ENCODE data around the gene FKBP1A. TPM values are rescaled to one million over a fixed set of nuclear protein-coding genes. Genes with fewer than 3 reads are reported as not detected.

Gene FKBP1A
- total and polyA plus RNA-seq, 9 of the 15 experiments (the other 6 are each of a cell fraction or from before 2014, with no cell fraction given), result 48.8 to 502 (median 89.6) TPM

GRCh38 chr20:1325173-1326030 lies 67.5 kb downstream of the FKBP1A start (continued):
- TF ChIP-seq, protein P1, sequence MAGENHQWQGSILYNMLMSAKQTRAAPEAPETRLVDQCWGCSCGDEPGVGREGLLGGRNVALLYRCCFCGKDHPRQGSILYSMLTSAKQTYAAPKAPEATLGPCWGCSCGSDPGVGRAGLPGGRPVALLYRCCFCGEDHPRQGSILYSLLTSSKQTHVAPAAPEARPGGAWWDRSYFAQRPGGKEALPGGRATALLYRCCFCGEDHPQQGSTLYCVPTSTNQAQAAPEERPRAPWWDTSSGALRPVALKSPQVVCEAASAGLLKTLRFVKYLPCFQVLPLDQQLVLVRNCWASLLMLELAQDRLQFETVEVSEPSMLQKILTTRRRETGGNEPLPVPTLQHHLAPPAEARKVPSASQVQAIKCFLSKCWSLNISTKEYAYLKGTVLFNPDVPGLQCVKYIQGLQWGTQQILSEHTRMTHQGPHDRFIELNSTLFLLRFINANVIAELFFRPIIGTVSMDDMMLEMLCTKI (IDR thresholded peaks at IDR 0.05; ENCODE audit: partially characterized antibody), result no peak
- no peak for TF ChIP-seq SMARCC2 (IDR thresholded peaks at IDR 0.05; ENCODE audit: low read depth)
- TF ChIP-seq BACH1 (tag; IDR thresholded peaks at IDR 0.05), result no peak
- no peak for TF ChIP-seq ZNF23 (CRISPR knock-in tag; IDR thresholded peaks at IDR 0.05)
- TF ChIP-seq, protein P2, sequence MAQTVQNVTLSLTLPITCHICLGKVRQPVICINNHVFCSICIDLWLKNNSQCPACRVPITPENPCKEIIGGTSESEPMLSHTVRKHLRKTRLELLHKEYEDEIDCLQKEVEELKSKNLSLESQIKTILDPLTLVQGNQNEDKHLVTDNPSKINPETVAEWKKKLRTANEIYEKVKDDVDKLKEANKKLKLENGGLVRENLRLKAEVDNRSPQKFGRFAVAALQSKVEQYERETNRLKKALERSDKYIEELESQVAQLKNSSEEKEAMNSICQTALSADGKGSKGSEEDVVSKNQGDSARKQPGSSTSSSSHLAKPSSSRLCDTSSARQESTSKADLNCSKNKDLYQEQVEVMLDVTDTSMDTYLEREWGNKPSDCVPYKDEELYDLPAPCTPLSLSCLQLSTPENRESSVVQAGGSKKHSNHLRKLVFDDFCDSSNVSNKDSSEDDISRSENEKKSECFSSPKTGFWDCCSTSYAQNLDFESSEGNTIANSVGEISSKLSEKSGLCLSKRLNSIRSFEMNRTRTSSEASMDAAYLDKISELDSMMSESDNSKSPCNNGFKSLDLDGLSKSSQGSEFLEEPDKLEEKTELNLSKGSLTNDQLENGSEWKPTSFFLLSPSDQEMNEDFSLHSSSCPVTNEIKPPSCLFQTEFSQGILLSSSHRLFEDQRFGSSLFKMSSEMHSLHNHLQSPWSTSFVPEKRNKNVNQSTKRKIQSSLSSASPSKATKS (CRISPR knock-in tag; IDR thresholded peaks at IDR 0.05), result no peak
- peak; percentile 99 for TF ChIP-seq PHF8 (IDR thresholded peaks at IDR 0.05; ENCODE audit: borderline replicate concordance, low read length)
- no peak for TF ChIP-seq PBX2 (CRISPR knock-in tag; IDR thresholded peaks at IDR 0.05; ENCODE audit: low read depth)
- TF ChIP-seq PBX2 (tag; conservative IDR thresholded peaks at IDR 0.05; ENCODE audit: low read depth), result no peak
- TF ChIP-seq GABPA (tag; conservative IDR thresholded peaks at IDR 0.05; ENCODE audit: low read depth), result peak; percentile 65
- TF ChIP-seq RBM14 (IDR thresholded peaks at IDR 0.05; ENCODE audit: borderline replicate concordance, insufficient read depth, low read depth, low read length), result no peak
- TF ChIP-seq HMG20B (CRISPR knock-in tag; IDR thresholded peaks at IDR 0.05), result no peak
- no peak for TF ChIP-seq FUS (optimal IDR thresholded peaks at IDR 0.05; ENCODE audit: low read depth, low read length)
- TF ChIP-seq HCFC1 (IDR thresholded peaks at IDR 0.05; ENCODE audit: low read depth, low read length), result peak; percentile 58
- TF ChIP-seq, protein P3, sequence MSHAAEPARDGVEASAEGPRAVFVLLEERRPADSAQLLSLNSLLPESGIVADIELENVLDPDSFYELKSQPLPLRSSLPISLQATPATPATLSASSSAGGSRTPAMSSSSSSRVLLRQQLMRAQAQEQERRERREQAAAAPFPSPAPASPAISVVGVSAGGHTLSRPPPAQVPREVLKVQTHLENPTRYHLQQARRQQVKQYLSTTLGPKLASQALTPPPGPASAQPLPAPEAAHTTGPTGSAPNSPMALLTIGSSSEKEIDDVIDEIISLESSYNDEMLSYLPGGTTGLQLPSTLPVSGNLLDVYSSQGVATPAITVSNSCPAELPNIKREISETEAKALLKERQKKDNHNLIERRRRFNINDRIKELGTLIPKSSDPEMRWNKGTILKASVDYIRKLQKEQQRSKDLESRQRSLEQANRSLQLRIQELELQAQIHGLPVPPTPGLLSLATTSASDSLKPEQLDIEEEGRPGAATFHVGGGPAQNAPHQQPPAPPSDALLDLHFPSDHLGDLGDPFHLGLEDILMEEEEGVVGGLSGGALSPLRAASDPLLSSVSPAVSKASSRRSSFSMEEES (CRISPR knock-in tag; IDR thresholded peaks at IDR 0.05), result no peak
- no peak for TF ChIP-seq MYBL2 (IDR thresholded peaks at IDR 0.05; ENCODE audit: low read depth)
- TF ChIP-seq MYBL2 (CRISPR knock-in tag; IDR thresholded peaks at IDR 0.05; ENCODE audit: borderline replicate concordance), result no peak
- TF ChIP-seq SREBF2 (CRISPR knock-in tag; IDR thresholded peaks at IDR 0.05), result no peak
- peak; percentile 82 for TF ChIP-seq ESRRA (IDR thresholded peaks at IDR 0.05; ENCODE audit: borderline replicate concordance, low read depth)
- TF ChIP-seq CSDE1 (IDR thresholded peaks at IDR 0.05), result peak in 1 of 2 experiments; percentile 100; a peak in 2 of 4 replicates
- TF ChIP-seq FOXP1 (CRISPR knock-in tag; IDR thresholded peaks at IDR 0.05), result peak; percentile 61; the same call in 1 of the 2 replicates

Data from K562 (cell line).